Measurements from ENCODE around the gene COL9A2. TPM values are rescaled to one million over a fixed set of nuclear protein-coding genes. Genes with fewer than 3 reads are reported as not detected.

Gene COL9A2
- 4.6 and 6.7 TPM in 2 replicates for total RNA-seq

GRCh38 chr1:40316595-40317393 is at the start of gene COL9A2:
Gene COL9A2, minus strand, starts transcription at chr1:40317286. Its CDS starts 89 bp downstream, at chr1:40317197.
- peak within 1 kb of the TSS; percentile 45 for H3K4me3 ChIP-seq (ENCODE audit: low read depth, low read length)
- no peak for TF ChIP-seq CTCF (conservative IDR thresholded peaks at IDR 0.05; ENCODE audit: low read depth, low read length)
- DNase-seq (ENCODE audit: low read depth): no peak

GRCh38 chr1:40363721-40364120 is 46.6 kb upstream of the COL9A2 start:
- DNase-seq (ENCODE audit: low read depth): no peak
- no peak for TF ChIP-seq CTCF (conservative IDR thresholded peaks at IDR 0.05; ENCODE audit: low read depth, low read length)
- H3K4me3 ChIP-seq (ENCODE audit: low read depth, low read length): no peak overlapping the region

GRCh38 chr1:40362699-40363098 is 45.6 kb upstream of the COL9A2 start:
- no peak for DNase-seq (ENCODE audit: low read depth)
- no peak for TF ChIP-seq CTCF (conservative IDR thresholded peaks at IDR 0.05; ENCODE audit: low read depth, low read length)
- no peak overlapping the region for H3K4me3 ChIP-seq (ENCODE audit: low read depth, low read length)

- DNase-seq (ENCODE audit: low read depth): no peak
- no peak overlapping the region for H3K4me3 ChIP-seq (ENCODE audit: low read depth, low read length)
- TF ChIP-seq CTCF (conservative IDR thresholded peaks at IDR 0.05; ENCODE audit: low read depth, low read length): no peak
Observed at GRCh38 chr1:40362199-40362598, 45.1 kb upstream of the COL9A2 start.

- no peak overlapping the region for H3K4me3 ChIP-seq (ENCODE audit: low read depth, low read length)
- TF ChIP-seq CTCF (conservative IDR thresholded peaks at IDR 0.05; ENCODE audit: low read depth, low read length): no peak
- DNase-seq (ENCODE audit: low read depth): no peak
Observed at GRCh38 chr1:40361637-40362036, 44.6 kb upstream of the COL9A2 start.

GRCh38 chr1:40361201-40361600 is 44.1 kb upstream of the COL9A2 start:
- DNase-seq (ENCODE audit: low read depth): no peak
- no peak overlapping the region for H3K4me3 ChIP-seq (ENCODE audit: low read depth, low read length)
- TF ChIP-seq CTCF (conservative IDR thresholded peaks at IDR 0.05; ENCODE audit: low read depth, low read length): no peak

GRCh38 chr1:40360631-40361030 is 43.5 kb upstream of the COL9A2 start:
- H3K4me3 ChIP-seq (ENCODE audit: low read depth, low read length): no peak overlapping the region
- no peak for DNase-seq (ENCODE audit: low read depth)
- TF ChIP-seq CTCF (conservative IDR thresholded peaks at IDR 0.05; ENCODE audit: low read depth, low read length): no peak
